GM12865 (cell line): ENCODE measurements around the gene ITGB3.
"Not testable (repeated sequence)": the region's sequence is repeated elsewhere in the genome, so short reads cannot be mapped to it uniquely, and the experiment has no call there.

Source experiments
- DNase-seq: peaks from one replicate; pipeline ENCODE4 v3.0.0; 2010; ENCODE audit warnings: low read depth
- H3K4me3 ChIP-seq: 2 replicates; pipeline ENCODE4 v1.5.1; 2011; ENCODE audit warnings: mild to moderate bottlenecking, low read depth, low read length, control low read depth
- TF ChIP-seq, protein P1 (sequence below): IDR thresholded peaks from 2 replicates; pipeline ENCODE4 v1.5.1; 2011; ENCODE audit warnings: low read length, control low read depth, low read depth, inconsistent platforms; ENCODE audit not compliant: insufficient read depth; ENCODE audit errors: missing control alignments

Gene ITGB3

DNA sequence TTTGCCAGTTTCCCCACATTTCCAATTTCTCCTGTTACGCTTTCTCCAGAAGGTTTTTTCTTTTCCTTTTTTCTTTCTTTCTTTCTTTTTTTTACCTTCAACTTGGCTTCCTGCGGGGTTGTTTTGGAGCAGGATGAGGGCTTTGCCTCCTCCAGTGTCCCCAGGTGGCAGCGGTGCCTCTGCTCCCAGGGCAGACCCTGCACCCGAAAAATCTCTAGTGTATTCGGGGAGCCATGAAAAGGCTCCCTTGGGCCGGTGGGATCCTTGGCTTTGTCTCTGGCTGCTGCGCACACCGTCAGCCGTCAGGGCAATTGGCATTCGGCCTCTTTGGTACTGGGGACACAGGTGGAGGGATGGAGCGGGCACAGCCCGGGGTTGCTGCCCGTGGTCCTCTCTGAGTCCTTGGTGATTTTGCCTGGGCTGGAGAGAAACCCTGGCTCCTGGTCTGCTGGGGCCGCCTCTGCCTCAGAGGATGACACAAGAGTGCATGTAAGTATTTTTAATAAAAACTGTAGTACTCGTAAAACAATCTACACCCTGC lies 846 bp downstream of the ITGB3 start:
- peak overlapping the region; percentile 84 for H3K4me3 ChIP-seq
- TF ChIP-seq, protein P1, sequence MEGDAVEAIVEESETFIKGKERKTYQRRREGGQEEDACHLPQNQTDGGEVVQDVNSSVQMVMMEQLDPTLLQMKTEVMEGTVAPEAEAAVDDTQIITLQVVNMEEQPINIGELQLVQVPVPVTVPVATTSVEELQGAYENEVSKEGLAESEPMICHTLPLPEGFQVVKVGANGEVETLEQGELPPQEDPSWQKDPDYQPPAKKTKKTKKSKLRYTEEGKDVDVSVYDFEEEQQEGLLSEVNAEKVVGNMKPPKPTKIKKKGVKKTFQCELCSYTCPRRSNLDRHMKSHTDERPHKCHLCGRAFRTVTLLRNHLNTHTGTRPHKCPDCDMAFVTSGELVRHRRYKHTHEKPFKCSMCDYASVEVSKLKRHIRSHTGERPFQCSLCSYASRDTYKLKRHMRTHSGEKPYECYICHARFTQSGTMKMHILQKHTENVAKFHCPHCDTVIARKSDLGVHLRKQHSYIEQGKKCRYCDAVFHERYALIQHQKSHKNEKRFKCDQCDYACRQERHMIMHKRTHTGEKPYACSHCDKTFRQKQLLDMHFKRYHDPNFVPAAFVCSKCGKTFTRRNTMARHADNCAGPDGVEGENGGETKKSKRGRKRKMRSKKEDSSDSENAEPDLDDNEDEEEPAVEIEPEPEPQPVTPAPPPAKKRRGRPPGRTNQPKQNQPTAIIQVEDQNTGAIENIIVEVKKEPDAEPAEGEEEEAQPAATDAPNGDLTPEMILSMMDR = no peak
- no peak for DNase-seq

GRCh38 chr17:47257651-47258339 lies 4.2 kb downstream of the ITGB3 start:
- H3K4me3 ChIP-seq = no peak overlapping the region
- DNase-seq = no peak

GRCh38 chr17:47262586-47262985 lies 9.0 kb downstream of the ITGB3 start:
- peak; percentile 57 for DNase-seq
- TF ChIP-seq, protein P1 = no peak
- no peak overlapping the region for H3K4me3 ChIP-seq

More at GRCh38 chr17:47257651-47258339, 4.2 kb downstream of the ITGB3 start:
- TF ChIP-seq, protein P1 = no peak

DNA sequence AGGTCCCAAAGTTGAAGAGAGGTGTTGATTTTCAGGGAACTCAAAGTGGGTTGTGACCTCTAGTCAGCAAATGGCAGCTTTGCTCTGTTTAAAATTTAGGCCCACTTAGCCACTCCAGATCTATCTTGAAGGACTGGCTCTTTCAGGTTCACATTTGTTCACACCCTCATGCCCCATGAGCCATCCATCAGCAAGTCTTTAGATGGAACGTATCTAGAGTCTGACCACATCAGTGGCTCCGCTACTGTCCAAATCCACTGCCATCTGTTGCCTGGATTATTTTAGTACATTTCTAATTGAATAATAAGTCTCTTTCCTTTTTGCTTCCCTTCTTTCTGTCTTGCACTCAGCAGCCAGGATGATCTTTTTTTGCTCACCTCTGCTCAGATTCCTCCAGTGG lies 10.5 kb downstream of the ITGB3 start:
- TF ChIP-seq, protein P1 = no peak
- DNase-seq = no peak
- H3K4me3 ChIP-seq = no peak overlapping the region

- DNase-seq = no peak
- TF ChIP-seq, protein P1 = no peak
Observed at GRCh38 chr17:47265983-47266541, 12.4 kb downstream of the ITGB3 start.

GRCh38 chr17:47266782-47267181 lies 13.2 kb downstream of the ITGB3 start:
- DNase-seq = no peak
- TF ChIP-seq, protein P1 = no peak

More at GRCh38 chr17:47265983-47266541, 12.4 kb downstream of the ITGB3 start:
- no peak overlapping the region for H3K4me3 ChIP-seq

GRCh38 chr17:47267354-47267828 lies 13.8 kb downstream of the ITGB3 start:
- DNase-seq = no peak
- TF ChIP-seq, protein P1 = no peak
- no peak overlapping the region for H3K4me3 ChIP-seq

More at GRCh38 chr17:47266782-47267181, 13.2 kb downstream of the ITGB3 start:
- no peak overlapping the region for H3K4me3 ChIP-seq

- DNase-seq, H3K4me3 ChIP-seq: not testable (repeated sequence)
Observed at GRCh38 chr17:47268964-47269363, 15.3 kb downstream of the ITGB3 start.

DNA sequence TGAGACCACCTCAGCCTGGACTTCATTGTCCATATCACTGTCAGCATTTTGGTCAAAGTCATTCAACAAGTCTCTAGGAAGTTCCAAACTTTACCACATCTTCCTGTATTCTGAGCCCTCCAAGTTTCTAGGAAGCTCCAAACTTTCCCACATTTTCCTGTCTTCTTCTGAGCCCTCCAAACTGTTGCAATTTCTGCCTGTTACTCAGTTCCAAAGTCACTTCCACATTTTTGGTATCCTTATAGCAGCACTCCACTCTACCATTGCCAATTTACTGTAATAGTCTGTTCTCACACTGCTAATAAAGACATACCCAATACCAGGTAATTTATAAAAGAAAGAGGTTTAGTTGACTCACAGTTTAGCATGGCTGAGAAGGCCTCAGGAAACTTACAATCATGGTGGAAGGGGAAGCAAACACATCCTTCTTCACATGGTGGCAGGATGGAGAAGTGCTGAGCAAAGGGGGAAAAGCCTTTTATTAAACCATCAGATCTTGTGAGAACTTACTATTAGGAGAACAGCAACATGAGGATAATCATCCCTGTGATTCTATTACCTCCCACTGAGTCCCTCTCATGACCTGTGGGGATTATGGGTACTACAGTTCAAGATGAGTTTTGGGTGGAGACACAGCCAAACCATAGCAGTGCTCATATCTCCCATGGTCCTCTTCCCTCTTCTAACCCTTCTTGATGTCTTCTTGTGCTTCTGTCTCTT lies 16.1 kb downstream of the ITGB3 start:
- not testable (repeated sequence) for H3K4me3 ChIP-seq, DNase-seq
